ENCODE results near the gene SPHK1. TPM values are rescaled to one million over a fixed set of nuclear protein-coding genes. Genes with fewer than 3 reads are reported as not detected.

SPHK1 gene
- polyA plus RNA-seq, 1 donor from 2014 or later = 2.7 TPM

DNA sequence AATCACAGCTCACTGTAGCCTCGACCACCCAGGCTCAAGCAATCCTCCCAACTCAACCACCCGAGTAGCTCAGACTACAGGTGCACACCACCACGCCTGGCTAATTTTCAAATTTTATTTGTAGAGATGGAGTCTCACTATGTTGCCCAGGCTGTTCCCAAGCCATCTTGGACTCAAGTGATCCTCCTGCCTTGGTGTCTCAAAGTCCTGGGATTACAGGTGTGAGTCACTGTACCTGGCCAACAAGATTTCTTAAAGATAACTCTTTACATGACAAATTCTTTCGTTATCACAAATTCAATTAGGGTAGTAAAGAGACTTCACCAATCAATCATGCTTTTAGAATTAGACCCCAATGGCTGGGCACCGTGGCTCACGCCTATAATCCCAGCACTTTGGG lies 43.1 kb upstream of the SPHK1 start:
- H3K27me3 ChIP-seq (ENCODE audit: insufficient read depth, low read depth, low read length) = no peaks in the 10 kb centered on the region
- H3K79me2 ChIP-seq (replicated peaks; ENCODE audit: insufficient read depth, low read length) = no peaks in the 10 kb centered on the region
- no peak overlapping the region for H3K4me2 ChIP-seq (ENCODE audit: low read length)
- H3K27ac ChIP-seq (ENCODE audit: low read length) = no peak overlapping the region
- no peaks in the 10 kb centered on the region for H3K36me3 ChIP-seq (ENCODE audit: insufficient read depth, low read length)
- no peaks in the 10 kb centered on the region for H3K9me2 ChIP-seq (ENCODE audit: insufficient read depth, low read length)
- no peaks in the 10 kb centered on the region for H4K20me1 ChIP-seq (ENCODE audit: insufficient read depth)
- no peak overlapping the region for H3K4me3 ChIP-seq (ENCODE audit: low read length)
- no peaks in the 10 kb centered on the region for H3K9me3 ChIP-seq (ENCODE audit: low read length)
- H3K9ac ChIP-seq (ENCODE audit: low read length) = no peak overlapping the region
- no peaks in the 10 kb centered on the region for H3F3A ChIP-seq (ENCODE audit: insufficient read depth, low read length, poor library complexity, severe bottlenecking)
- H2AFZ ChIP-seq (ENCODE audit: low read depth, low read length) = no peak overlapping the region
- TF ChIP-seq EP300 (conservative IDR thresholded peaks at IDR 0.05; ENCODE audit: poor library complexity, severe bottlenecking) (no peak), POLR2AphosphoS5 (IDR thresholded peaks at IDR 0.05) (no peak), EZH2 (IDR thresholded peaks at IDR 0.05; ENCODE audit: borderline replicate concordance, insufficient read depth, low read length, poor library complexity, severe bottlenecking) (no peak), SMC3 (conservative IDR thresholded peaks at IDR 0.05; ENCODE audit: poor library complexity) (no peak), MXI1 (conservative IDR thresholded peaks at IDR 0.05; ENCODE audit: poor library complexity, severe bottlenecking) (no peak), RAD21 (conservative IDR thresholded peaks at IDR 0.05) (no peak), TAF1 (IDR thresholded peaks at IDR 0.05; ENCODE audit: low read depth) (no peak)
- TF ChIP-seq, protein P1, sequence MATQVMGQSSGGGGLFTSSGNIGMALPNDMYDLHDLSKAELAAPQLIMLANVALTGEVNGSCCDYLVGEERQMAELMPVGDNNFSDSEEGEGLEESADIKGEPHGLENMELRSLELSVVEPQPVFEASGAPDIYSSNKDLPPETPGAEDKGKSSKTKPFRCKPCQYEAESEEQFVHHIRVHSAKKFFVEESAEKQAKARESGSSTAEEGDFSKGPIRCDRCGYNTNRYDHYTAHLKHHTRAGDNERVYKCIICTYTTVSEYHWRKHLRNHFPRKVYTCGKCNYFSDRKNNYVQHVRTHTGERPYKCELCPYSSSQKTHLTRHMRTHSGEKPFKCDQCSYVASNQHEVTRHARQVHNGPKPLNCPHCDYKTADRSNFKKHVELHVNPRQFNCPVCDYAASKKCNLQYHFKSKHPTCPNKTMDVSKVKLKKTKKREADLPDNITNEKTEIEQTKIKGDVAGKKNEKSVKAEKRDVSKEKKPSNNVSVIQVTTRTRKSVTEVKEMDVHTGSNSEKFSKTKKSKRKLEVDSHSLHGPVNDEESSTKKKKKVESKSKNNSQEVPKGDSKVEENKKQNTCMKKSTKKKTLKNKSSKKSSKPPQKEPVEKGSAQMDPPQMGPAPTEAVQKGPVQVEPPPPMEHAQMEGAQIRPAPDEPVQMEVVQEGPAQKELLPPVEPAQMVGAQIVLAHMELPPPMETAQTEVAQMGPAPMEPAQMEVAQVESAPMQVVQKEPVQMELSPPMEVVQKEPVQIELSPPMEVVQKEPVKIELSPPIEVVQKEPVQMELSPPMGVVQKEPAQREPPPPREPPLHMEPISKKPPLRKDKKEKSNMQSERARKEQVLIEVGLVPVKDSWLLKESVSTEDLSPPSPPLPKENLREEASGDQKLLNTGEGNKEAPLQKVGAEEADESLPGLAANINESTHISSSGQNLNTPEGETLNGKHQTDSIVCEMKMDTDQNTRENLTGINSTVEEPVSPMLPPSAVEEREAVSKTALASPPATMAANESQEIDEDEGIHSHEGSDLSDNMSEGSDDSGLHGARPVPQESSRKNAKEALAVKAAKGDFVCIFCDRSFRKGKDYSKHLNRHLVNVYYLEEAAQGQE (IDR thresholded peaks at IDR 0.05; ENCODE audit: borderline replicate concordance) = no peak
- TF ChIP-seq, protein P2, sequence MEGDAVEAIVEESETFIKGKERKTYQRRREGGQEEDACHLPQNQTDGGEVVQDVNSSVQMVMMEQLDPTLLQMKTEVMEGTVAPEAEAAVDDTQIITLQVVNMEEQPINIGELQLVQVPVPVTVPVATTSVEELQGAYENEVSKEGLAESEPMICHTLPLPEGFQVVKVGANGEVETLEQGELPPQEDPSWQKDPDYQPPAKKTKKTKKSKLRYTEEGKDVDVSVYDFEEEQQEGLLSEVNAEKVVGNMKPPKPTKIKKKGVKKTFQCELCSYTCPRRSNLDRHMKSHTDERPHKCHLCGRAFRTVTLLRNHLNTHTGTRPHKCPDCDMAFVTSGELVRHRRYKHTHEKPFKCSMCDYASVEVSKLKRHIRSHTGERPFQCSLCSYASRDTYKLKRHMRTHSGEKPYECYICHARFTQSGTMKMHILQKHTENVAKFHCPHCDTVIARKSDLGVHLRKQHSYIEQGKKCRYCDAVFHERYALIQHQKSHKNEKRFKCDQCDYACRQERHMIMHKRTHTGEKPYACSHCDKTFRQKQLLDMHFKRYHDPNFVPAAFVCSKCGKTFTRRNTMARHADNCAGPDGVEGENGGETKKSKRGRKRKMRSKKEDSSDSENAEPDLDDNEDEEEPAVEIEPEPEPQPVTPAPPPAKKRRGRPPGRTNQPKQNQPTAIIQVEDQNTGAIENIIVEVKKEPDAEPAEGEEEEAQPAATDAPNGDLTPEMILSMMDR (IDR thresholded peaks at IDR 0.05; ENCODE audit: poor library complexity, severe bottlenecking) = no peak

DNA sequence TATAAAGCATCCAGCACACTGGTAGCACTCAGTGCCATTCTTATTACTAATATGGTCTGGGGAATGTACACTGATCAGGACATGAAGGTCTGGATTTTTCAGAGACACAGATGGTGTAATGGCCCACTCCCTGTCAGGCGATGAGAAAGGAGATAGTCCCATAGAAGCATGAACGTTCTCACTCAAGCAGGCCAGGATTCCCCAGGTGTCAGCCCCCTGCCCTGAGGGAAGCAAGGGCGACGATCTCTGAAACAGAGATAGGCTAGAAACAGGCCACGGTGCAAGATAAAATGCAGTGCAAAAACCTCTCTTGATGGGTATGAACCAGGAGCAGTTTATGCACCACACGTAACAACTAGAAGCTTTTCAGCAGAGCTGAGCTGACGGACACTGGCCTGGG lies 41.3 kb upstream of the SPHK1 start:
- no peaks in the 10 kb centered on the region for H3K36me3 ChIP-seq (ENCODE audit: insufficient read depth, low read length)
- no peaks in the 10 kb centered on the region for H3K9me2 ChIP-seq (ENCODE audit: insufficient read depth, low read length)
- H3K27ac ChIP-seq (ENCODE audit: low read length) = no peak overlapping the region
- no peaks in the 10 kb centered on the region for H3F3A ChIP-seq (ENCODE audit: insufficient read depth, low read length, poor library complexity, severe bottlenecking)
- H3K79me2 ChIP-seq (replicated peaks; ENCODE audit: insufficient read depth, low read length) = no peaks in the 10 kb centered on the region
- no peak overlapping the region for H3K4me2 ChIP-seq (ENCODE audit: low read length)
- no peaks in the 10 kb centered on the region for H4K20me1 ChIP-seq (ENCODE audit: insufficient read depth)
- no peak overlapping the region for H3K4me3 ChIP-seq (ENCODE audit: low read length)
- no peak overlapping the region for H3K9ac ChIP-seq (ENCODE audit: low read length)
- TF ChIP-seq POLR2AphosphoS5 (IDR thresholded peaks at IDR 0.05) = no peak
- TF ChIP-seq MXI1 (conservative IDR thresholded peaks at IDR 0.05; ENCODE audit: poor library complexity, severe bottlenecking) = no peak
- no peak for TF ChIP-seq SMC3 (conservative IDR thresholded peaks at IDR 0.05; ENCODE audit: poor library complexity)
- no peak for TF ChIP-seq RAD21 (conservative IDR thresholded peaks at IDR 0.05)
- no peak for TF ChIP-seq EZH2 (IDR thresholded peaks at IDR 0.05; ENCODE audit: borderline replicate concordance, insufficient read depth, low read length, poor library complexity, severe bottlenecking)
- TF ChIP-seq, protein P1 (IDR thresholded peaks at IDR 0.05; ENCODE audit: borderline replicate concordance) = no peak
- TF ChIP-seq, protein P2 (IDR thresholded peaks at IDR 0.05; ENCODE audit: poor library complexity, severe bottlenecking) = no peak
- no peak for TF ChIP-seq TAF1 (IDR thresholded peaks at IDR 0.05; ENCODE audit: low read depth)
- H3K9me3 ChIP-seq (ENCODE audit: low read length) = no peaks in the 10 kb centered on the region
- H3K27me3 ChIP-seq (ENCODE audit: insufficient read depth, low read depth, low read length) = no peaks in the 10 kb centered on the region
- no peak overlapping the region for H2AFZ ChIP-seq (ENCODE audit: low read depth, low read length)

Data from neural cell (in vitro differentiated cells).